Measurements from ENCODE around the gene POLH. TPM values are rescaled to one million over a fixed set of nuclear protein-coding genes. Genes with fewer than 3 reads are reported as not detected.

POLH gene
- total and polyA plus RNA-seq, 2 of the 4 experiments (the other 2 are of a cell fraction) = 13.3 to 26.0 TPM

Small RNAs within 50 kb of the gene (microRNA-seq; reads per million reads assigned to microRNA genes)
- not detected for gene RF00426 (ENCODE audit: insufficient read depth, insufficient read length)

Small RNAs within 50 kb of the gene (small RNA-seq; reads per million reads assigned to genes)
- gene RF00426 = 0 reads per million in 5 experiments

Other genes starting within 250 kb of the POLH start
- 5.6 and 5.7 TPM in 2 replicates for gene ZNF318, start 206.5 kb upstream of the POLH start, total RNA-seq (2012; rRNA removed)
- gene ZNF318, start 206.5 kb upstream of the POLH start, polyA plus RNA-seq (2012; rRNA removed) = 6.6 and 6.7 TPM in 2 replicates
- 4.7 and 7.0 TPM in 2 replicates for gene ABCC10, start 148.6 kb upstream of the POLH start, total RNA-seq (2012; rRNA removed)
- 26.3 and 28.0 TPM in 2 replicates for gene ABCC10, start 148.6 kb upstream of the POLH start, polyA plus RNA-seq (2012; rRNA removed)
- gene DLK2, start 120.6 kb upstream of the POLH start, total RNA-seq (2012; rRNA removed) = 0.90 and 1.1 TPM in 2 replicates
- gene DLK2, start 120.6 kb upstream of the POLH start, polyA plus RNA-seq (2012; rRNA removed) = 2.8 and 3.0 TPM in 2 replicates
- gene TJAP1, start 98.6 kb upstream of the POLH start, total RNA-seq (2012; rRNA removed) = 12.2 and 12.5 TPM in 2 replicates
- 34.2 and 35.8 TPM in 2 replicates for gene TJAP1, start 98.6 kb upstream of the POLH start, polyA plus RNA-seq (2012; rRNA removed)
- gene LRRC73, start 65.8 kb upstream of the POLH start, total RNA-seq (2012; rRNA removed) = under 0.01 TPM in 2 replicates
- gene LRRC73, start 65.8 kb upstream of the POLH start, polyA plus RNA-seq (2012; rRNA removed) = 0.23 and 0.31 TPM in 2 replicates
- 114 and 120 TPM in 2 replicates for gene YIPF3, start 59.3 kb upstream of the POLH start, total RNA-seq (2012; rRNA removed)
- 193 and 207 TPM in 2 replicates for gene YIPF3, start 59.3 kb upstream of the POLH start, polyA plus RNA-seq (2012; rRNA removed)
- gene POLR1C, start 59.1 kb upstream of the POLH start, total RNA-seq (2012; rRNA removed) = 69.4 and 72.6 TPM in 2 replicates
- gene POLR1C, start 59.1 kb upstream of the POLH start, polyA plus RNA-seq (2012; rRNA removed) = 46.1 and 48.4 TPM in 2 replicates
- gene XPO5, start 147 bp upstream of the POLH start, total RNA-seq (2012; rRNA removed) = 30.0 and 30.1 TPM in 2 replicates
- gene XPO5, start 147 bp upstream of the POLH start, polyA plus RNA-seq (2012; rRNA removed) = 27.3 and 29.0 TPM in 2 replicates
- gene GTPBP2, start 53.1 kb downstream of the POLH start, total RNA-seq (2012; rRNA removed) = 34.2 and 38.4 TPM in 2 replicates
- gene GTPBP2, start 53.1 kb downstream of the POLH start, polyA plus RNA-seq (2012; rRNA removed) = 79.7 and 86.6 TPM in 2 replicates
- 28.1 and 31.1 TPM in 2 replicates for gene MAD2L1BP, start 59.7 kb downstream of the POLH start, total RNA-seq (2012; rRNA removed)
- 40.4 and 50.2 TPM in 2 replicates for gene MAD2L1BP, start 59.7 kb downstream of the POLH start, polyA plus RNA-seq (2012; rRNA removed)
- under 0.01 and 0.18 TPM in 2 replicates for gene RSPH9, start 68.9 kb downstream of the POLH start, total RNA-seq (2012; rRNA removed)
- gene RSPH9, start 68.9 kb downstream of the POLH start, polyA plus RNA-seq (2012; rRNA removed) = 0.21 and 0.24 TPM in 2 replicates
- 43.0 and 47.0 TPM in 2 replicates for gene MRPS18A, start 111.6 kb downstream of the POLH start, total RNA-seq (2012; rRNA removed)
- gene MRPS18A, start 111.6 kb downstream of the POLH start, polyA plus RNA-seq (2012; rRNA removed) = 56.6 and 56.8 TPM in 2 replicates
- 156 and 190 TPM in 2 replicates for gene VEGFA, start 194.0 kb downstream of the POLH start, total RNA-seq (2012; rRNA removed)
- 211 and 234 TPM in 2 replicates for gene VEGFA, start 194.0 kb downstream of the POLH start, polyA plus RNA-seq (2012; rRNA removed)